ENCODE results near the gene LRRC58.

DNA sequence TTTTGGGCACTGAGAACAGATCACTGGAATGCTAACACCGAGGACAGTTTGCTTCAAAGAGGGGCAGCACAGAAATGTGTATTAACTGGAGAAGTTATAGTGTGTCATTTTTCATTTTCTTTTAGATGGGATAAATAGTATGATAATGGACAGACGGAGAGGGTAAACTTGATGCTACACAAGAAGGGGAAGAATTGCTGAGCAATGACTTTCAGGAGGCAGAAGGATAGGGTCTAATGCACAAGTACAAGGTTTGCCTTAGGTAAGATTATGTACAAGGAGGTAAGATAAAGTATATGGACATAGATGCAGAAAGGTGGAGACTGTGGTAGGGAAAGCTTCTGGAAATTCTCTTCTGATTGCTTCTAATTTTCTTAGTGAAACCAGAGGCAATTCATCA is 32.3 kb upstream of the LRRC58 start:
- TF ChIP-seq, protein P1, sequence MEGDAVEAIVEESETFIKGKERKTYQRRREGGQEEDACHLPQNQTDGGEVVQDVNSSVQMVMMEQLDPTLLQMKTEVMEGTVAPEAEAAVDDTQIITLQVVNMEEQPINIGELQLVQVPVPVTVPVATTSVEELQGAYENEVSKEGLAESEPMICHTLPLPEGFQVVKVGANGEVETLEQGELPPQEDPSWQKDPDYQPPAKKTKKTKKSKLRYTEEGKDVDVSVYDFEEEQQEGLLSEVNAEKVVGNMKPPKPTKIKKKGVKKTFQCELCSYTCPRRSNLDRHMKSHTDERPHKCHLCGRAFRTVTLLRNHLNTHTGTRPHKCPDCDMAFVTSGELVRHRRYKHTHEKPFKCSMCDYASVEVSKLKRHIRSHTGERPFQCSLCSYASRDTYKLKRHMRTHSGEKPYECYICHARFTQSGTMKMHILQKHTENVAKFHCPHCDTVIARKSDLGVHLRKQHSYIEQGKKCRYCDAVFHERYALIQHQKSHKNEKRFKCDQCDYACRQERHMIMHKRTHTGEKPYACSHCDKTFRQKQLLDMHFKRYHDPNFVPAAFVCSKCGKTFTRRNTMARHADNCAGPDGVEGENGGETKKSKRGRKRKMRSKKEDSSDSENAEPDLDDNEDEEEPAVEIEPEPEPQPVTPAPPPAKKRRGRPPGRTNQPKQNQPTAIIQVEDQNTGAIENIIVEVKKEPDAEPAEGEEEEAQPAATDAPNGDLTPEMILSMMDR (IDR thresholded peaks at IDR 0.05), result no peak
- no peak for TF ChIP-seq POLR2A (IDR thresholded peaks at IDR 0.05)
